Dedifferentiated amniotic fluid mesenchymal stem cell (primary cell): ENCODE measurements around the gene ZNF516.
"Not testable (repeated sequence)": the region's sequence is repeated elsewhere in the genome, so short reads cannot be mapped to it uniquely, and the experiment has no call there.

ENCODE experiments used
- DNase-seq: peaks from one replicate; pipeline ENCODE4 v3.0.0-alpha.2; 2016; ENCODE audit errors: extremely low spot score

The ZNF516 gene

GRCh38 chr18:76490670-76491472 lies 4.2 kb downstream of the ZNF516 start:
- no peak for DNase-seq

DNA sequence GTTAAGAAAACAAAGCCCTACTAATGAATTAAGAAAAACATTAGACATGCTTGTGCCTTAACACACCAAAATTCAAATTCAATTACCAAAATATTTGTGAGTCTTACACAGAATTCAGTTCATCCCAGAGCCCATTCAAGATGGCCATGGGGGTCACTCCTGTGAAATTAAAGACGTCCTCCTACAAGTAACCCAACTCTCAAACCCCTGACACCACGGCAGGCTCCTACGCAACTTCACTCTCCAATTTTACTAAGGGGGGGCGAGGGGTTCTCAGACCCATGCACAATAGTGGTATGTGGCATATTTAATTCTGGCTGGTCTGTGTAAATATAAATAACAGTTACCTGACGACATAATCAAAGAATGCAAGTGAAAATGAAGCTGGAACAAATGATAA lies 5.0 kb downstream of the ZNF516 start:
- no peak for DNase-seq

GRCh38 chr18:76489081-76489480 lies 6.0 kb downstream of the ZNF516 start:
- DNase-seq: no peak

DNA sequence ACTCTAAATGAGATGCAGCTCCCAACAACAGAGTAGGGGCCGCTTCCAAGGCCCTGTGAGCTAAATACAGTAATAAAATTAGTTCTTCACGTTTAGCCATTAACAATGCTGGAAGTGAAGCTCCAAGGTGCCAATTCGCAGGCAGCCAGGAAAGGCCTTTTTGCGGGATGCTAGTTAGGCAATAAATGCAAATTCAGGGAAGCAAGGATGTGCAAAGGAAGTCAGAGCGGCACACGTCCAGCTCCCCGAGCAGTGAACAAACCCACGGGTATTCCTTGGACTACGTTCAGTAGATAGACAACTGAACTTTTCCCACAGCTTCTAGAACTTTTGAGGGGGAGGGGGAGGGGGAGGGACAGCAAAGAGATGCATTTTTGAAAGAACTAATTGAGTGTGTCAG lies 6.9 kb downstream of the ZNF516 start:
- no peak for DNase-seq

DNA sequence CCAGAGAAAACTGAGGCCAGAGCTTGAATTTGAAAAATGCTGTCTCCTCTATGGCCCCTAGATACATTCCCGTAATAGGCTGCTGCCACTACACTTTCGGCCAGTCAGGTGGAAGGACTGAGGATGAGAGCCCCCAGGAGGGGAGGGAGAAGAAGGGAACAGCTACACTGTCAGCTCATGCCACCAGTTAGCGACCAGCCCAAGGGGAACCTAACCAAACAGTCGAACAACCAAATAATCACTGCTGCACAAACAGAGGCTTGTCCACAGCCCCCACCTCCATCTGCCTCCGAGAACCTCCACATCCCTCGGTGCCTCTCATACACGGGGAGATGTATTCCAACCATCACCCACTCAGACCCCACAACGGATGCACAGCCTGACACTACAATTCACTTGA lies 7.3 kb downstream of the ZNF516 start:
- DNase-seq: no peak

GRCh38 chr18:76487070-76487469 lies 8.0 kb downstream of the ZNF516 start:
- no peak for DNase-seq

DNA sequence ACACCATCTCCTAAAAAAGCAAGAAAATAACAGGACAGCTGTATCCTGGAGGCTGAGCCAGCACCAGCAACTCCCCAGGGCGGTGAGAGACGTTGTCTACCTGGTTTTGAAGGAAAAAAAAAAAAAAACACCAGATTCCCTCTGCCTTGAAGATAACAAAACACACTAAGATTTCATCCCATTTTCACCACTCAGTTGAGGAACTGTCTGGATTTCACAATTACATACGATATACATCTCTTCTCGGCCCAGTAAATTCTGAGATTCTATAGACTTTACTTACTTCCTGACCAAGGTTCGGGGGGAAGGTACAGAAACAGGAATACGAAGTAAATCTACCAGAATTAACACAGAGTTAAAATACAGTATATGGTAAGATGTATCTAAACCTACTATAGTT lies 8.5 kb downstream of the ZNF516 start:
- no peak for DNase-seq

DNA sequence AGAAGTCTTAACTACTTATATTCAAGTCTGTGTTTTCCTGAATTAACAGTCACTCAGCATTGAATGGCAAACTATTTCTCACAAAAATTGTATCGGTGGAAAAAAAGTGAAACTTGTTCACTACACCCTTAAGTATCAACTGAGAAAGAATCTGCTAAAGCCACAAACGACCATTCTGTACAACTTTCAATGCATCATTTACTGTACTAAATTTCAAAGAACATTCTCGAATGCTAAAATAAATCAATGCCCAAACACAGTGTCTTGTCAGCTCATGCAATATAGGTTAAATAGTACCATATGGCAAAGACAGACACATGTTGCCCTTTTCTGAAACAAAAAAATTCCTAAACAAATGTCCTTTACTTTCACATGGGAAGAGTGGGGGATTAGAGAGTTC lies 9.0 kb downstream of the ZNF516 start:
- no peak for DNase-seq

DNA sequence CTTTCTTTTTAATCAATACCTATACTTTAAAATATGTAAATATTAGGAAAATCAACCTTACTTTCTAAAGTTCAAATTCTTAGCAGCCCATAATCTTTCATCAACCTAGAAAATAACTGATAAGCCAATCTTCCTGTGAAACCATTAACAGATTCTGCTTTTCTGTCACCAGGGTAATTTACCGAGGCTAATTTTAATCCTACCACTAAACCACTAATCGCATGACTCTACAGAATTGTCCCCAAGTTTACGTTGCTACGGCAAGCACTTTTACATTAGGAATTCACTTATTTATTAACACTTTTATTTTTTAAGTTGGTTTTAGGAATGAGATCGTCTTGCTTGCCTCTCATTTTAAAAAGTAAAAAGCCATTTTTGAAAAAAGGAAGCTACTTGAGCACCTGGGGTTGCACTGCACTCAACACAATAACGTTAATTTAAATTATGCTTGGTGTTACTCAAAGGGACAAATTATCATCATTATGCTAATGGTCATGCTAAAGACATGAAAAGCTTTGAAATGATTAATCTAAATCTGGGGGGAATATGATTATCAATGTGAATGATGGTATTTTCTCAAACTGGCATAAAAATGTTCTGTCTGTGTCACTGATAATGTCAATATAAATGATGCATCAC lies 10.2 kb downstream of the ZNF516 start:
- no peak for DNase-seq

GRCh38 chr18:76483780-76484179 lies 11.3 kb downstream of the ZNF516 start:
- DNase-seq: no peak

- DNase-seq: no peak
Measured at GRCh38 chr18:76482971-76483691, 11.9 kb downstream of the ZNF516 start.

GRCh38 chr18:76482267-76482666 lies 12.8 kb downstream of the ZNF516 start:
- no peak for DNase-seq

- no peak for DNase-seq
Measured at GRCh38 chr18:76480913-76481312, 14.1 kb downstream of the ZNF516 start.

GRCh38 chr18:76479351-76480238 lies 15.4 kb downstream of the ZNF516 start:
- no peak for DNase-seq

- peak; percentile 89 for DNase-seq
Measured at GRCh38 chr18:76476665-76477561, 18.1 kb downstream of the ZNF516 start.

- no peak for DNase-seq
Measured at GRCh38 chr18:76475450-76476194, 19.4 kb downstream of the ZNF516 start.

GRCh38 chr18:76474824-76475223 lies 20.2 kb downstream of the ZNF516 start:
- DNase-seq: no peak

GRCh38 chr18:76473521-76473920 lies 21.5 kb downstream of the ZNF516 start:
- not testable (repeated sequence) for DNase-seq

GRCh38 chr18:76472829-76473228 lies 22.2 kb downstream of the ZNF516 start:
- no peak for DNase-seq

GRCh38 chr18:76471593-76471992 lies 23.4 kb downstream of the ZNF516 start:
- DNase-seq: no peak
